Tibial nerve (tissue), 4 donors: ENCODE results near the gene SLIT3.

ENCODE experiments used
- CTCF ChIP-seq, 5 experiments: fragments of 200-600 bp in 3 of 5; fragments of 450-650 bp in 2 of 5; sonication (generic) in 3 of 5; IDR thresholded peaks; one replicate each; pipeline ENCODE4 v1.5.1; 2016 to 2019; ENCODE audit warnings: antibody characterized with exemption in 5 of 5, mild to moderate bottlenecking in 3 of 5, moderate library complexity in 2 of 5
- EP300 ChIP-seq, 2 donors: sonication (generic); formaldehyde crosslinking; IDR thresholded peaks; one replicate each; pipeline ENCODE4 v1.6.1; 2017; ENCODE audit warnings: antibody characterized with exemption in 2 of 2, mild to moderate bottlenecking in 1 of 2
- POLR2A ChIP-seq, 2 donors: fragments of 450-650 bp; IDR thresholded peaks; one replicate each; pipeline ENCODE4 v1.6.1; 2017; ENCODE audit warnings: antibody characterized with exemption in 2 of 2, mild to moderate bottlenecking in 2 of 2, moderate library complexity in 2 of 2

- TF ChIP-seq CTCF (IDR thresholded peaks at IDR 0.05) (no peak), POLR2A (IDR thresholded peaks at IDR 0.05) (no peak), EP300 (IDR thresholded peaks at IDR 0.05) (no peak)
These were observed 32.6 kb upstream of the SLIT3 start for GRCh38 chr5:169333518-169333917.
